ENCODE results near the gene DDX41.

Gene DDX41

DNA sequence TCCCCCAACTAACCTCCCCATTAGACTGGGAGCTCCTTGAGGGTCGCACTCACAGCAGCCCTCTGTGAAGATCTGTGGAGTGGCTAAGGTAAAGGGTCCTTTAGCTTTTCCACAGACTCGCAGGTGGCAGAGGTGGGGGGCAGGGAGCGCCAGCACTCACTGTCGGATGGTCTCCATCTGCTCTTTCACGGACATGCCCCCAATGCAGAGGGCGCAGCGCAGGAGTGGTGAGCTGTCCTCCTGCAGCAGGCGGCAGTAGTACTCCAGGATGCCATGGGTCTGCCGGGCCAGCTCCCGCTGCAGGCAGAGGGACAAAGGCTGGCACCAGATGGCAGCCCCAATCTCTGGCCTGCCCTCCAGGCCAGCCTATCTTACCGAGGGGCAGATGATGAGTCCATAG, 2.2 kb downstream of the DDX41 start:
- DNase-seq (ENCODE audit: low read depth in 1 of 2, low spot score in 1 of 2): no peak

DNA sequence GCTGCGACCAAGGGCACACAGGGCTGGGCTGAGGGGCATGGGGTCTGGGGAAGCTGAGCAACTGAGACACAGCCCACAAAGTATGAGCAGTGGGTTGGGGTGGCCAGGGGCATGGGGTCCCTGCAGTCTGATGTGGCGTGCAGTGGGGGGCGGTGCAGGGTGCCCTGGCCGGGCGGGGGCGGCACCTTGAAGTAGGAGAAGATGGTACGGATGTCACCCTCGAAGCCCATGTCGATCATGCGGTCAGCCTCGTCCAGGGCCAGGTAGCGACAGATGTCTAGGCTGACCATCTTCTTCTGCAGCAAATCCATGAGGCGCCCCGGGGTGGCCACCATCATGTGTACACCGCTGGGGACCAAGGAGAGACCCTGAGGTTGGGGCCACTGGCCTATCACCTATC, 3.3 kb downstream of the DDX41 start:
- DNase-seq (ENCODE audit: low read depth in 1 of 2, low spot score in 1 of 2): no peak

DNA sequence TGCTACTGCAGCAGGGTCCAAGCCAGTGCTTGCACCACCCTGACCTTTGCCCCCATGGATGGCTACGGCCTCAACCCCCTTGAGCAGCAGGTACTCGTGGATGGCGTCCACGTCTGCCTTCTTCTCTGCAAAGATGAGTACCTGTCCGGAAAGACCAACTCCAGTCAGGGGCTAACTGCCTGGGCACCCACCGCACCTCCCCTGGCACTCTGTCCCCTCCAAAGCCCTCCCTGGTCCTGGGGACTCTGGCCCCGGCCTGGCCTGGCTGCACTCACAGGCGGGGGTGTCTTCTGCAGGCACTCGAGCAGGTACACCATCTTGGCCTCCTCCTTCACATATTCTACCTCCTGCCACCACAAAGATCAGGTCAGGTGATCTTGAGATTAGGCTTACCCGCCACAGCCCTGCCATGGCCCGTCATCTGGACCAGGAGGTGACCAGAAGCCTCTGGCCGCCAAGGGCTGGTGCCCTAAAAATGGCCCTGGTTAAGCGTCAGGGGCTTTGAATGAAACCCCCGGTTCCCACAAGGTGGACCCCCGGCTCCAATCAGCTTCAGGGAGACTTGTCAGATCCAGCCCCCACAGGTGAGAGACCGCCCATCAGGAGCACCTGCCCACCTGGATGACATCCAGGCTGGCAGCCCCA, 3.9 kb downstream of the DDX41 start:
- no peak for DNase-seq (ENCODE audit: low read depth in 1 of 2, low spot score in 1 of 2)

DNA sequence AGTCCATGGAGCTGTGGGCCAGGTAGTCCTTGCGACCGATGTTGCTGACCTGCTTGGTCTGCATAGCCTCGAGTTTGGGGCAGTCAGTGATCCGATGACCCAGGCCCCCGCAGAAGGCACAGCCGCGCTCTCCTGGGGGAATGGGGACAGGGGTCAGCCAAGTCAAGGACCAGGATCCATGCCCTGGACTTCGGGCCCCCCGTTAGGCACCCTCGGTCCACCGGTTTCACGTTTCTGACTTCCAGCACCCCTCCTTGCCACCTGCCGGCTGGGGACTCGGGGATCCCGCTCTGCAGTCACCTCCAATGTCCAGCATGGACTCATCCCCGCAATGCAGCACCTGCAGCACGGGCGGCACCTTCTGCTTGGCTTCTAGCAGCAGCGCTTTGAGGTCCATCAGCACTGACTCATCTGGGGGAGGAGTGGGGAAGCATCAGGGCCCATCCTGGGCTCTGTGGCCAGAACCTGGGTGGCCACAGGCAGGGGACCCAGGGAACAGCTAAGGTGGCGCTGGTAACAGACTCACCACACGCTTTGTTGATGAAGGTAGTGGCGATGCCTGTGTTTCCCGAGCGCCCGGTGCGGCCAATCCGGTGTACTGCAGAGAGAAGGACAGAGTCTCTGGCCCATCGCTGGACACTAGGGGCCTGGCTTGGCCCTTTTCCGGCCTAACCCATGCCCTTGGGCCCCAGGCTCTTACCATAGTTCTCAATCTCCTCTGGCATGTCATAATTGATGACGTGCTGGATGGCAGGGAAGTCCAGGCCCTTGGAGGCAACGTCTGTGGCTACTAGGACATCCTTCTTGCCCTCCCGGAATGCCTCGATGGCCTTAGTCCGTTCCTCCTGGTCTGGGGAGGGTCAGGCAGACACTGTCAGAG, 4.7 kb downstream of the DDX41 start:
- no peak for DNase-seq (ENCODE audit: low read depth in 1 of 2, low spot score in 1 of 2)

DNA sequence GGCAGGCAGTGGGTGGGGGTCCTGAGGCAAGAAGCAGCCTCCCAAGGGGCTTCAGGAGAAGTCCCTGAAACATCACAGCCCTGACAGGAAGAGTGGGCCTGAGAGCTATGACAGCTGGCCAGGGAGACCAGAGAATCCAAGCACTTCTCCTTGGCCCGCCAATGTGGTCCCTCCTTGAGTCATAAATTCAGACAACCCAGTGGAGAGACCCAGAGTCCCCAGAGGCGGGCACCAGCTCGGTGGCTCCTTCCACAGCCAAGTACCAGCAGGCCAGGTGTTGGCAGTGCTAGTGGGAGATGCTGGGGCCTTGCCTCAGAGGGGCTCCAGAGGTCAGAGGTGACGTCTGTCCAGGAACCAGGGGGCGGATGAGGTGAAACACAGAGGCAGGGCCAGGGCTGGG, 5.6 kb downstream of the DDX41 start:
- no peak for DNase-seq (ENCODE audit: low read depth in 1 of 2, low spot score in 1 of 2)

DNA sequence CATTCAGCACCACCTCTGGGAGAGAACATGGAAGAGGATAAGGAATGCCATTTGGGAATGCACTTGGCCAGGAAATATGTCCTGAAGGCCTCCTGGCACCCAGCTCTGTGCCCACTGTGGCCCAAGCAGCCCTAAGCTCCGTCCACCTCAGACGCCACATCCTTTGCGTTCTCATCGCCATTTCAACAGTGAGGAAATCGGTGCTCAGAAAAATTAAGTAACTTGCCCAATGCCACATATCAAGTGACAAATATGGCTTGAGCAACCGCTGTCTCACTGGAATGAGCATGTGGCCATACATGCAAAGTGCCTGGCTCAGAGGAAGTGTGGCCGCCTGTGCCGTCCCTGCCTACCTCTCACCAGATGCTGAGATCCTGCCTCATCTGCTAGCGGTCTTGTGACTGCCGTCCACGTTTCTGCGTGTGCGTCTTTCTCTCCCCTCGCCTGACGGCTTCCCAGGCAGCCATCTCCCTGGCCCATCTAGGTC, 6.2 kb downstream of the DDX41 start:
- no peak for DNase-seq (ENCODE audit: low read depth in 1 of 2, low spot score in 1 of 2)

DNA sequence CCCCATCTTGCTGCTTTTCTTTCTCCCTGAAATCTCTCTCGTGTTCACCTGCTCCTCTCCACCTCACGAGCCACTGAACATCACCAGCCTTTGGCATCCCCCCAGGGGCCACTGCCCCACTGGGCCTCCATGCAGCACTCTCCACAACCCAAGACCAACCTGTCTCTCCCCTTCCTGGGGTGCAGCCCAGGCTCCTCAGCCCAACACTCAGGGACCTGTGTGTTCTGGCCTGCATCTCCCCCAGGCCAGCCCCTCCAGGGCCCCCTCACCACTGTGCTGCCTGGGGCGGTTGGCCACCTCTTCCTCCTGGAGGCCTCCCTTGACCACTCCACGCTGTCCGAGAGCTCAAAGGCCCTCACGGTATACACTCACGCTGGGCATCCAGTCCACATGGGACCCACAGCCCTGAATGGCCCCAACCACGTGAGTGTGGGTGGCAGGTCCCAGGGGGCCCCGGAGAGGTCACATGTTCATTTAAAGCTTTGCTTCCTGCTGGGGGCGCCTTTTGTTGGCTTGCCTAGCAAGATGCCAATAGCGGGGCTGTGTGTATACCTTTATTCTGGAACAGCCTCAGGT, 6.7 kb downstream of the DDX41 start:
- DNase-seq (ENCODE audit: low read depth in 1 of 2, low spot score in 1 of 2): no peak

DNA sequence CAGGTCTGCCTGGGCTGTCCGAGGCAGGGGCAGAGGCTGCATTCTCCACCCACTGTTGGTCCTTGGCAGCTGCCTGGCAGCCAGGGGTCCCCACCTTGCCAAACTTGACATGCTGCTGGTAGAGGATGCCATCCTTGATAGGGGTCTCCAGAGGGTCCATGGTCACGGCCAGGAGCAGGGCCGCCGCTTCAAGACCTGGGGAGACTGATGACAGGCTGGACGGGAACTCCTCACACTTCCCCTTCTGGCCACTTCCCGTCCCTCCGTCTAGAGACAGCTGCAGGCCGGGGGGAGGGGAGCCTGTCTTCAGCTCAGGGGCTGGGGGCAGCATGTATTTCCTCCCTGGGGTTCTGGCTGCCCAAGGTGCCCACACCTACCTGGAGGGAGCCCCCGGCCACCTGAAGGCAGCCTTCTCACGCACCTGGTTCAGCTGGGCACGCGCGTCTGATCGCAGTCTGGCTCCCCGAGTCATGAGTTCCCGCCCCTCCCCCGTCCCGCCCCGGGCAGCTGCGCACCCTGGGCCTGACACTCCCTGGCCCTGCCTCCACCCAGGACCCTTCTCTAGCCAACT, 7.3 kb downstream of the DDX41 start, which contains the start of gene DOK3:
Gene DOK3, minus strand, starts transcription at position 446 of the 571 bp plus-strand sequence. Its CDS starts 286 bp downstream, at position 160.
- no peak for DNase-seq (ENCODE audit: low read depth in 1 of 2, low spot score in 1 of 2)

DNA sequence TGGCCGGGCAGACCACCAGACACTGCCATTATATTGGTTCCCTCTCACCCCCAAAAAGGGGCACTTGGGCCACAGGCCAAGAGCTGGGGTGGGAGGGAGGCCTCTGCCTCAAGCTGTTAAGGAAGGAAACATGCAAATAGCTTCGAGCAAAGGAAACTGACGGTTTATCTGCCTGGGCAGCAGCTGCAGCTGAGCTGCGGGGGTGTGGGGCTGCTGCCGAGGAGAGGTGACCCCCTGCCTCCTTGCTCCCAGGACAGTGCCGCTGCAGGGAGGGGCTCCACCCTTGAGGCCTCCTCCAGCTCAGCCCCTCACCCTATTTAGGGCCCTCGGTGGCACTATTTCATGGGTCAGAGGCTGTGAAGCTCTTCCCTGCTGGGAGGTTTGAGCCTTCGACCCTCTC, 7.9 kb downstream of the DDX41 start:
- no peak for DNase-seq (ENCODE audit: low read depth in 1 of 2, low spot score in 1 of 2)

DNA sequence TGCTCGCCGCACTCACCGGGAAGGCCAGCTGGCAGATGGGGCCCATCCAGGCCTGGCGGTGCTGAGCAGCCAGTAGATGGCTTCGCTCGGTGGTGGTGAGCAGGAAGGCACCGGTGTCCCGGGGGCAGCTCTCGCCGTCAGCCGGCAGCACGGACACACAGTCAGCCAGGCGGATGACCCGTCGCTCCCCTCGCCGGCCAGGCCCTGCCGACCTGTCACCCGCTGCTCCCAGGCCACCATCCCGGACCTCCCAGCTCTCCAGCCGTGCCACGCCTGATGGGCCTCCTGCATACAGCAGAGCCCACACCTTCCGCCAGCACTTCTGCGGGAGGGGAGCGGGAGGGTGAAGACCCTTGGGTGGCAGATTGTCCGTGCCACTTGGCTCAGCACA, 8.5 kb downstream of the DDX41 start:
- DNase-seq (ENCODE audit: low read depth in 1 of 2, low spot score in 1 of 2): no peak

DNA sequence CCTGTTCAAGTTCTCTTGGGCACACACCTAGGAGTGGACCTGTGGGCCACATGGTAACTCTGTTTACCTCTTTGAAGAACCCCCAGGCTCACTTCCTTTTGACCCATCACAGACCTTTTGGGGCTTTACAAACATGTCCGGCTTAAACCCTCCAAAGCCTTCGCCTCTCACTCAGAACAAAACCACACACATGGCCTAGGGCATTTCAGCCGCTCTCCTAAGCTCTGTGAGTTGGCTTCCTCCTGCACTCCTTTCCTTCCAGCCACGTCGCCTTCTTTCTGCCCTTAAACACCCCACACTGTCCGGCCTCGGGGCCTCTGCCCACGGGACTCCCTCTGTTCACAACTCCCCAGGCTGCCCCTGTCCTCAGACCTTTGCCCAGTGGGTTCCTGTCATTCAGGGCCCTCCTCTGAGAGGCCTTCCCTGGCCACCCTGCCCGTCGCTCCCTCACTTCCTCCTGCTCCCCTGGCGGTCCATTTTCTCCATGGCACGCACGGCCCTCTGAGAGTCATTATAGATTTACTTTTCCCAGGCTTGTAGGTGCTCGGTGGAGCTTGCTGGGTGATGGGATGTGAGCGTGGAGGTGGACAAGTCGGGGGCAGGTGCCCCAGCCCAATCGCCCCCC, 9.1 kb downstream of the DDX41 start:
- no peak for DNase-seq (ENCODE audit: low read depth in 1 of 2, low spot score in 1 of 2)

DNA sequence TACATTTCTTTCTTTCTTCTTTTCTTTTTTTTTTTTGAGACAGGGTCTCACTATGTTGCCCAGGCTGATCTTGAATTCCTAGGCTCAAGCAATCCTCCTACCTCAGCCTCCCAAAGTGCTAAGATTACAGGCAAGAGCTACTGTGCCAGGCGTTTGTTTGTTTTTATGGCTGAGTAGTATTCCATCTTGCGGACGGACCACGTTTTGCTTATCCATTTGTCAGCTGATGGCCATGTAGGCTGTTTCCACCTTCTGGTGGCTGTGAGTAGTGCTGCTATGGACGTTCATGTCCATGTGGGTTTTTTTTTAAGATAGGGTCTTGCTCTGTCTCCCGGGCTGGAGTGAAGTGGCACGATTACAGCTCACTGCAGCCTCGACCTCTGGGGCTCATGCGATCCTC, 9.6 kb downstream of the DDX41 start:
- DNase-seq (ENCODE audit: low read depth in 1 of 2, low spot score in 1 of 2): no peak

DNA sequence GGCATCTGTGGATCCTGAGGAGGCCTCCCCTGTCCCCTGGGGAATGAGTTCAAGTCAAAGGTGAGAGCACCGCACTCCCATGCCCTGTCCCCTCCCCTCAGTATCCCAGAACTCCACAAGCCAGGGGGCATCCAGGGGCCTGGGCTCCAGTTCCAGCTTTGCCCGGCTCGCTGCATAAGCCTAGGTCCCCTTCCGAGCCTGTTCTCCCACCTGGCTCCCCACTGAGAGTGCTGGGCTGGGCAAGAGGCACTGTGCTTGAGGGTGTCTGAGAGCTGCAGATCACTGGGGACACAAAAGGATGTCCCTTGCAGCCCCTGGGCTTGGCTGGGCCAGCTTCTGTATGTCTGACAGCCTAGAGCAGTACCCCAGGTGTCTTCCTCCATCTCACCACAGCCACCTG, 11.7 kb downstream of the DDX41 start:
- no peak for DNase-seq (ENCODE audit: low read depth in 1 of 2, low spot score in 1 of 2)

DNA sequence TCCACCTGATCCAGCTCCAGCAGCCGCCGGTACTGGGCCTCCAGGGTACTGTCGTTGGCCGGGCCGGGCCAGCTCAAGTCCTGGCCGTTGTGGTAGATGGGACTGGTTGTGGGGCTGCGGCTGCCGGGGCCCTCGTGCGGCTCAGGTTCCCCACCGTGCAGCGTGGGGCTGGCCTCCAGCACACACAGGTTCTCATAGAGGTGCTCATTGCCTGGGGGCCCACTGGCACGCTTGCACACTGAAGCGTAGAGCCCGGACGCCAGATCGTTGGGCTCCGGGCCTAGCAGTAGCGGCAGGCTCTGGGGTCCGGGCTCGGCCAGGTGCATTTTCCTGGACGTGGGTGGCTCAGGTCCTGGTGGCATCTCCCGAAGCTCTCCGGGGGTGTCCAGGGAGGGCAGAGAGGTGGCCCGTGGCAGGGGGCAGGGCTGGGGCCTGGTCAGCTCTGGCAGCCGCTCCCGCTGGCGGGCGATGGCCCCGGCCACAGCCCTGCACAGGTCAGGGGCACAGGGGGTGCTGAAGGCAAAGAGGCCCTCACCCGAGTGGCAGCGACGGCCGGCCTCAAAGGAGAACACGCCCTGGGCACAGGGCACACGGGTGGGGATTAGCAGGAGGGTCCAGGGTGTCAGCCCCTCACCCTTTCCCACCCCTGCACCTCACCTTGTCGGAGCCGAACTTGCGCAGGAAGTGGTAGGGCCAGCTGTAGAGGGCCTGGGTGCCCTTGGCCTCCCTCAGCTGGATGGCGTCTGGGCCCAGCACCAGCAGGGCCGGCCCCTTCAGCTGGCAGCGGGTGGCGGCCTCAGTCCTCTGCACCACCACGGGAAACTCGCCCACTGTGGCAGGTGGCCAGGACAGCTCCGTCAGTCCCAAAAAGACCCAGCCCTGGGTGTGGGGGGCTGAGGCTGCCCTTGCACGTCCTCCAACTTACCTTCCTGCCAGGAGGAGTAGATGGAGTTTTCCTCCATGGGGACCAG, 12.4 kb downstream of the DDX41 start:
- DNase-seq (ENCODE audit: low read depth in 1 of 2, low spot score in 1 of 2): no peak

DNA sequence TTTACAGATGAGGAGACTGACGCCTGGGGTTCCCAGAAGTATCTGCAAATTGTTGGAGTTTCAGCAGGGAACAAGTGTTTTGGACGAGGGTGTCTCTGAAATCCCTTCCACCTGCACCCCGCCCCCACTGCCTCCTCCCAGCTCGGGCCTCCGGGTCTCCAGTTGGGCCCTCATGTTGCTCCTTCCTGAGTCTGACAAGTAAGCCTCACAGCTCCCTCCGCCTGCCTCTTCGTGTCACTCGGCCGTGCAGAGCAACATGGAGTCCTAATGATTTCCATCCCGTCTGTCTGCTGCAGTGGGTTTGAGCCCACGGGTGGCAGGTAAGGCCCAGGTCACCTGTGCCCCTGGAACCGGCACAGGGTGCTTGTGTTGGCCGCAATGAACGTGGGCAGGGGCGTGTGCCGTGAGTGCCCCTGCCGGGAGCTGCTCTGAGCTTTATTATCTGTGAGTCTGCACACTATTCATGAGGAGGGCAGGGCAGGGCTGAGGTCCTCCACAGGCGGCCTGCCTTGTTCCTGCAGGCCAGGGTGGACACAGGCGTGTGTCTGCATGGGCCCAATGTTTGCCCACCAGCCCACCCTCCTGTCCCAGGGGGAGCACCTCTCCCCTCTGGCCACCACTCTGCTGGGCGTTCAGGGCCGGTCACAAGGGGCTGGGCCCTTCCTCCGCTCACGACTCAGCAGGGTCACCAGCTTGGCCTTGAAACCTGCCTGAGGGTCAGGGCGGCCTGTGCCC, 13.2 kb downstream of the DDX41 start:
- DNase-seq (ENCODE audit: low read depth in 1 of 2, low spot score in 1 of 2): no peak

DNA sequence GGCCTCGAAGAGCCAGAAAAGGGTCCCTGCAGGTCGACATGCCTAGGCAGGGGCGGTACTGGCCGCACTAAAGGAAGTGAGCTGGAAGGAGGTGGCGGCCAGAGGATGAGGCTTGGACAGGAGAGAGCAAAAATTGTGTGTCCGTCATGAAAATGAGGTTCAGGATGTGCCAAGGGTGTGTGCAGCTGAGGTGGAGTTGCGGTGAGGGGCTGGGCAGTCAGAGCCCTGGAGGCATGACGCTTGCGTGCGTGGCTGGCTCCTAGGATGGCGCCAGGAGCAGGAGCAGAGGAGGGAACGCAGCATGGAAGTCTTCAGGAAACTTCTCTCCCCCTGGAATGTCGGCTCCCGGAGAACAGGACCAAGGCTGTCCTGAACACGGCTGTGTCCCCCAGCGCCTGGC, 13.9 kb downstream of the DDX41 start:
- DNase-seq (ENCODE audit: low read depth in 1 of 2, low spot score in 1 of 2): no peak

DNA sequence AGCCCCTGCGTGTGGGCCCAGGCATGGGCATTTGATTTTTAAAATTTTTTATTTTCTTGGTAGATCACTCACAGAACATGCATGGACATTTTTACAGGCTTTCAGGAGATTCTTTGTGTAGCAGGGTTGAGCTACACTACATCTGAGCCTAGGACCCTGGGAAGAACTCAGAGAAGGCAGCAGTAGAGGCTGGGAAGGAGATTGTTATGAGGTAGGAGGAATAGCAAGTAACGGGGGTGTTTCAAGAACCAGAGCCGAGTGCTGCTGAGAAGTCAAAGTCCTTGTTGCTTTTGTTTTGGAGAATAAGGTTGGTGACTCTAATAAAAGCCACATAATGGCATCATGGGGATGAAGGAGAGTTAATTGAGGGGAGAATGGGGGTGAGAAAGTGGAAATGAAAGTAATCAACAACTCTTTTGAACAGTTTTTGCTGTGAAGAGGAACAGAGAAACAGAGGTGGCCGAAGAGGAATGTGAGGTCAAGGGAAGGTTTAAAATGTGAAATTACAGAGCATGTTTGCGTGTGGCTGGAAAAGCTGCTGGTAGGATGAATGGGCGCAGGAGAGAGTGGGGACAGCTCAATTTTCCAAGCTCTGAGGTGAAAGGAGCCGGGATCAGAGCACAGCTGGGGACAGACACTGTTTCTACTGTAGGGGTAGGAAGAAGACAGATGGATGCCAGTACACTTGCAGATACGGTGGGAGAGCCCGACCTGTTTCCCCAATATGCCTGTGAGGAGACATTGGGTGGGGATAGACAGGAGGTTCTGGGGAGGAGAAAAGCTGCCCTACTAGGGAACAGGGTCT, 14.7 kb downstream of the DDX41 start:
- DNase-seq (ENCODE audit: low read depth in 1 of 2, low spot score in 1 of 2): no peak

DNA sequence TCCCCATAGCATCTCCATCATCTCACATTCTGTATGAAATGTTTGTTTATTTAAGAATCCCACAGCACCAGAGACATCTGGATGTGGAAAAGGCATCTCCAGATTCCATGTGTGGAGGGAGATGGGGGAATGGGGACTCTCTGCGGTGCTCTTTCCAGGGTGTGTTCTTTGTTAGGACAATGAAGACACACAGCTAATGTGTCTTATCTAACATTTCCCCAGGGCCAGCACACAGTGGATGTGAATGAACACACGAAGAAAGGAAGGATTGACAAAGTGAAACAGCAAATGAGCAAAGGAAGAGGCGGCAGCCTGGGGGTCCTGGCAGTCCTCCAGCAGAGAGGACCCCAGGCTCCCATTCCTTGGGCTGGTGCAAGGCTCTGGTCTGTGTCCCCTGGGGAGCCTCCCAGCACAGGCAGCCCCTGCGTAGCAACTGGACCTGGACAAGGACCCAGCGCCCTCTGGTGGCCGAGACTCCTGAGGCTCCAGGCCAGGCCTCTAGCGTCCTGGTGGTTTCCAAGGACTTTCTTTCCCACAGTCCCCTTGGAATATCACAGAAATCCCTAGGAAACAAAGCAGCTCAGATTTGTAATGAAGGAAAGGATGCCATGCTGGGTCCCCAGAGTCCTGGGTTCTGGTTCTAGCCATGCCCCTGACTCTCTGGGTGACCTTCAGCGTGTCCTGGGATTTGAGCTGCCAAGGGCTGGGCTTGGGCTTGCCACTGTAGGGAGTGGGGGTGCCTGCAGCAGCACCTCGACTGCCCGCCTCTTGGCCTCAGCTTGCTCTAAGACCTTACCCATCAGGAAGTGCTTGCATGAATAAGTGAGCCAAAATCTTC, 15.9 kb downstream of the DDX41 start:
- peak; percentile 75 to 82 for DNase-seq (ENCODE audit: low read depth in 1 of 2, low spot score in 1 of 2)
